ENCODE measurements around the gene PKP2.
A peak's percentile ranks its signal among the peaks of the same experiment; 100 is the strongest.

The PKP2 gene

GRCh38 chr12:32896432-32897280 is at the start of gene PKP2:
Gene PKP2 (minus strand): TSS chr12:32896777. CDS start chr12:32896731, 46 bp downstream.
- peak; percentile 84 to 93 for DNase-seq

GRCh38 chr12:32944195-32944594 is 47.6 kb upstream of the PKP2 start:
- DNase-seq, result peak in 1 of 2 experiments; percentile 64

GRCh38 chr12:32939801-32940200 is 43.2 kb upstream of the PKP2 start:
- no peak for DNase-seq

GRCh38 chr12:32926963-32927362 is 30.4 kb upstream of the PKP2 start:
- no peak for DNase-seq

DNA sequence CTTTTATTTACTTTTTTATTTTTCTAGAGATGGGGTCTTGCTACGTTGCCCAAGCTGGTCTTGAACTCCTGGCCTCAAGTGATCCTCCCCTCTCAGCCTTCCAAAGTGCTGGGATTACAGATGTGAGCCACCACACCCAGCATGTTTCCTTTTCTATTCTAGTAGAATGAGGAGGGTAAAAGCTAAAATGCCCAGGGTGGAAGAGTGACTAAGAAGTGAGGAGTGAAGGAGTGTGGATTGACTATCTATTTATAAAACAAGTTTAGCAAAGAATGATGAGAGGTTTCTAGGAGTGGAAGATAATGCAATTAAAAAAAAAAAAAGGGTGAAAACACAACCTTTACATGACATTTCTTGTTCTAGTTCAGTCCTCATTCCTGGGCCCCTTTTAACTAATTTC is 29.8 kb upstream of the PKP2 start:
- no peak for DNase-seq

DNA sequence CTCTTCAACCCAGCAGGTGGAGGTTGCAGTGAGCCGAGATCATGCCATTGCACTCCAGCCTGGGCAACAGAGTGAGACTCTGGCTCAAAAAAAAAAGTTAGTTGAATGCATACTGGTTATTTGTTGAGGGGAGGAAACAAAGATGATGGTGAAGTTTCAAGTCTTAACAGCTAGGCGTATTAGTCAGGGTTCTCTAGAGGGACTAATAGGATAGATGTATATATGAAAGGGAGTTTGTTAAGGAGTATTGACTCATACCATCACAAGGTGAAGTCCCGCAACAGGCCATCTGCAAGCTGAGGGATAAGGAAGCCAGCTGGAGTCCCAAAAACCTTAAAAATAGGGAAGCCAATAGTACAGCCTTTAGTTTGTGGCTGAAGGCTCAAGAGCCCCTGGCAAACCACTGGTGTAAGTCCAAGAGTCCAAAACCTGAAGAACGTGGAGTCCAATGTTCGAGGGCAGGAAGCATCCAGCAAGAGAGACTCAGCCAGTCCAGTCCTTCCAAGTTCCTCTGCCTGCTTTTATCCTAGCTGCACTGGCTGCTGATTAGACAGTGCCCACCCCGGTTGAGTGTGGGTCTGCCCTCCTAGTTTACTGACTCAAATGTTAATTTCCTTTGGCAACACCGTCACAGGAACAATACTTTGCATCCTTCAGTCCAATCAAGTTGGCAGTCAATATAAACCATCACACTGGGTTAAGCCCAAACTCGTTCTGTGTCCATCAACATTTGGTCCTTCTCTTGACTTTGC is 26.1 kb upstream of the PKP2 start:
- no peak for DNase-seq

DNA sequence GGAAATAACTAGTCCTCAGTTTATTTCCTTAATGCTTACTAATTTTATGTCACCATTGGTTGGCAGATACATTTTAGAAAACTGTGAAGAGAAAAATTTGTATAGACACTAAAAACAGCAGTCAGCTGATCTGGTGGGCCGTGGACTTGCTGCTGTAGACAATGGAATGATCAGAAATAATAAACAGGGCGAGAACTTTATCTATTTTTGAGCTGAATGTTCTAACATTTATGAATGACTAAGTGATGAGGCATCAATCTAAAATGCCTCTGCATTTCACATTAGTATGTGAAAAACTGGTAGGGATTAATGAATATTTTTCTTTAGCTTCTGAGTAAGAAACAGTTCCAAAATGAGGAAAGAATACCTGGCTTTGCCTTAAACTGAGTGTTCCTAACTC is 24.8 kb upstream of the PKP2 start:
- DNase-seq, result no peak

DNA sequence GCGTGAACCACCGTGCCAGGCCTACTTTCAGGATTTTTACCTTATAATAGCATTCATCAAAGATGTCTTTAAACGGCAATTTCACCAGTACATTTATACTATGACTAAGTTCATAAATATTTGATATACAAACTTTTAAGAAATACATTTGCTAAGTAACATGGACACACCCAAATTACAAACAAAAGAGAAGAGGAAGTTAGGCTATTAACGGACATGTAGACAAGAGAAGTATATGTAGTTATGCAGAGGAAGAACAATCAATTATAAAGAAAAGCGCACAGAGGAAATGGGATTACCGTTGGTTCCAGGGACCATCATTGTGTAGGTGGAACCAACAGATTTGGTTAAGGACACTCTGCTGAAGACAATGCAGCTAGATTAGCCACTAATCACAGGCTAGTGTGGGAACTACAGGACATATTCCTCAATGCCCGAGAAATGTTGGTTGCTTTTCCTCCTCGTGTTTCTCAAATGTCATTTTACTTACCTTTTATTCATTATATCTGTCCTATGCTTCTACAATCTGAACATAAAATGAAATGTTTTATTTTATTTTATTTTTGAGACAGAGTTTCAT is 24.0 kb upstream of the PKP2 start:
- no peak for DNase-seq

GRCh38 chr12:32918890-32919801 is 22.6 kb upstream of the PKP2 start:
- DNase-seq, result peak in 1 of 2 experiments; percentile 33

GRCh38 chr12:32917094-32917611 is 20.6 kb upstream of the PKP2 start:
- DNase-seq, result no peak

DNA sequence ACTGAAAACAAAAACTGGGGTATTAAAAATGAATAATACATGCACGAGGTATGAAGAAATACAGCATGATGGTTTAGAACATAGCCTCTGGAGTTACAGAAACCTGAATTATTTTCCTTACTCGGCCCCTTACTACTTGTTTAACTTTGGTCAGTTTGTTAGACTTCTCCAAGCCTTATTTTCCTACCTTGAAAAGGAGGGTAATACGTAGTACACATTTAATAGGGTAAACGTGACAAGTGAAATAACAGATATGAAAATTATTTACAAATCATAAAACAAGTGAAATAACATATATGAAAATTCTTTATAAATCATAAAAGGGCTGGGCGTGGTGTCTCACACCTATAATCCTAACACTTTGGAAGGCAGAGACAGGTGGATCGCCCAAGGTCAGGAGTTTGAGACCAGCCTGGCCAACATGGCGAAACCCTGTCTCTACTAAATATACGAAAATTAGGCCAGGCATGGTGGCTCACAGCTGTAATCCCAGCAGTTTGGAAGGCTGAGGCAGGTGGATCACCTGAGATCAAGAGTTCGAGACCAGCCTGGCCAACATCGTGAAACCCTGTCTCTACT is 11.4 kb upstream of the PKP2 start:
- no peak for DNase-seq

GRCh38 chr12:32907166-32907565 is 10.6 kb upstream of the PKP2 start:
- DNase-seq, result no peak

DNA sequence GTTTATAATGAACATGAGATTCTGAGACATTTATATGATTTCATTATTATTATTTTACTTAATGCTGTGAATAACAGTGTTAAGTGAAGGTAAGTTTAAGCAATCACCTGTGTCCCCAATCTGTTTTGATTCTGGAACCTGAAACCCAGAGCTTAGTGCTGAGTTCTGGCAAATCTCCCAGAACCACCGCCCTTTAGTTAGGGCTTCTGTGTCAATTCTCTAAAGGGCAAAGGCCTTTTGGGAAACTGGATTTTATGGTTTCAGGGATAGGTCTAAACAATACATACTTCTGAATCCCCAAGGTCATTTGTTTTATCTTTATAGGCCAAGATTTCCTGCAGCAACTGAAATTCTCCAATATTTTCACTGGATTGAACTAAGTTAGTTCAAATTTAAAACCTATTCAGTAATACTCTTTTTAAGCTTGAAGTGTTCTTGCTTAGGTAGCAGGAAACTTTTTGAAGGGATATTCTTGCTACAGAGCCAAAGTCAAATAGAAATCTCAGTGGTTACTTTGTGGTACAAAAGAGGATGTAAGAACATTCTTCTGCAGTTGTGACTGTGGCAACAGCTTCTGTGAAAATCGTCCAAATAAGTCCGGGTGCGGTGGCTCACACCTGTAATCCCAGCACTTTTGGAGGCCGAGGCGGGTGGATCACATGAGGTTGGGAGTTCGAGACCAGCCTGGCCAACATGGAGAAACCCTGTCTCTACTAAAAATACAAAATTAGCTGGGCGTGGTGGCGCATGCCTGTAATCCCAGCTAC is 10.0 kb upstream of the PKP2 start:
- no peak for DNase-seq

GRCh38 chr12:32903763-32904162 is 7.2 kb upstream of the PKP2 start:
- no peak for DNase-seq

DNA sequence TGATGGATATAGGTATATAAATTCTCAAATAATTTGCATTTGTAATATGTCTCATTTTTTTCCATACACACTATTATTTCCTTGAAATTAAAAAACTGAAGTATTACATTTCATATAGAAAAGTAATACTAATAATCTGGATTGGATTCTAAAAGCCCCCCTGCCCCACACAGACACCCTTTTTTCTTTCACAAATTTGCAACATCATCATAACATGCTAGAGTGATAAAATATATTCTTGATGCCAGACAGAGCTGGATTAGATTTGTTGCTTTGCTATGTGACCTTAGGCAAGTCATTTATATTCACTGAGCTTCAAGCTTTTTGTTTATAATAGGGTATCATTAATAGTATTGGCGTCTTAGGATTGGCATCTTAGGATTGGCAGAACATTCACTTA is 6.7 kb upstream of the PKP2 start:
- DNase-seq, result no peak

GRCh38 chr12:32902287-32902997 is 5.9 kb upstream of the PKP2 start:
- no peak for DNase-seq

DNA sequence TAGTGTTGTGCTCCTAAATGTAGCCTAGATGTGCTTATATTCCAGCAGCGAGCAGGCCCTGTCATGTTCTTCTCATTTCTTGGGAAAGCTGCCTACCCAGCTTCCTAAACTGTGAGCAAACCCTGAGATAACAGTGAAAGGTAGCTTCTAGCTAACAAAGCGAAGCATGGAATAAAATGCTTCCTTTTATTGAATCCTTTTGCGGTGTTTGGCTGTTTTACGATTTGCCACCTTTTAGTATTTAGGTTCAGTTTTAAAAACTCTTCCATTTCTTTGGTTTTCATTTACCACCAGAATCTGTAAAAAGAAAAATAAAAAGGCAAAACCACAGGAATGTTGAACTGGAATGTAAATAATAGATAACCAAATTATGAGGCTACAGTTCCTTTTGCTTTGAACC is 5.0 kb upstream of the PKP2 start:
- no peak for DNase-seq

- peak; percentile 24 to 33 for DNase-seq
Observed at GRCh38 chr12:32897687-32898573, 1.4 kb upstream of the PKP2 start.

GRCh38 chr12:32897281-32897610 is 669 bp upstream of the PKP2 start:
- DNase-seq, result no peak
